ENCODE data around the gene ALG14.

ALG14 gene

GRCh38 chr1:95018602-95019369 is 54.0 kb downstream of the ALG14 start:
- DNase-seq (ENCODE audit: low spot score) (no peak), ATAC-seq (ENCODE audit: low read depth) (peak; percentile 56; the same call in 1 of the 3 replicates)
- Histone ChIP-seq H3K4me3 (ENCODE audit: severe bottlenecking) (no peak overlapping the region), H3K4me1 (ENCODE audit: insufficient read depth, poor library complexity, severe bottlenecking) (peaks cover 21% of the 10 kb centered on the region), H3K9me3 (ENCODE audit: severe bottlenecking) (no peaks in the 10 kb centered on the region), H3K36me3 (ENCODE audit: low read depth) (no peaks in the 10 kb centered on the region), H3K27me3 (ENCODE audit: insufficient read depth, poor library complexity, severe bottlenecking) (no peaks in the 10 kb centered on the region), H3K27ac (ENCODE audit: poor library complexity, severe bottlenecking) (no peak overlapping the region)
- TF ChIP-seq CTCF (IDR thresholded peaks at IDR 0.05; ENCODE audit: poor library complexity, severe bottlenecking) = no peak

GRCh38 chr1:95017775-95018174 is 55.0 kb downstream of the ALG14 start:
- Histone ChIP-seq H3K9me3 (ENCODE audit: severe bottlenecking) (no peaks in the 10 kb centered on the region), H3K4me1 (ENCODE audit: insufficient read depth, poor library complexity, severe bottlenecking) (peaks cover 16% of the 10 kb centered on the region), H3K27me3 (ENCODE audit: insufficient read depth, poor library complexity, severe bottlenecking) (no peaks in the 10 kb centered on the region), H3K27ac (ENCODE audit: poor library complexity, severe bottlenecking) (no peak overlapping the region), H3K4me3 (ENCODE audit: severe bottlenecking) (no peak overlapping the region), H3K36me3 (ENCODE audit: low read depth) (no peaks in the 10 kb centered on the region)
- ATAC-seq (ENCODE audit: low read depth) = no peak
- no peak for TF ChIP-seq CTCF (IDR thresholded peaks at IDR 0.05; ENCODE audit: poor library complexity, severe bottlenecking)
- DNase-seq (ENCODE audit: low spot score) = no peak

GRCh38 chr1:95015076-95015475 is 57.7 kb downstream of the ALG14 start:
- Histone ChIP-seq H3K27ac (ENCODE audit: poor library complexity, severe bottlenecking) (no peak overlapping the region), H3K4me3 (ENCODE audit: severe bottlenecking) (no peak overlapping the region), H3K27me3 (ENCODE audit: insufficient read depth, poor library complexity, severe bottlenecking) (no peaks in the 10 kb centered on the region), H3K4me1 (ENCODE audit: insufficient read depth, poor library complexity, severe bottlenecking) (peaks cover 8% of the 10 kb centered on the region), H3K9me3 (ENCODE audit: severe bottlenecking) (no peaks in the 10 kb centered on the region), H3K36me3 (ENCODE audit: low read depth) (no peaks in the 10 kb centered on the region)
- no peak for DNase-seq (ENCODE audit: low spot score)
- no peak for TF ChIP-seq CTCF (IDR thresholded peaks at IDR 0.05; ENCODE audit: poor library complexity, severe bottlenecking)
- ATAC-seq (ENCODE audit: low read depth) = no peak

GRCh38 chr1:95013950-95014574 is 58.7 kb downstream of the ALG14 start:
- Histone ChIP-seq H3K27me3 (ENCODE audit: insufficient read depth, poor library complexity, severe bottlenecking) (no peaks in the 10 kb centered on the region), H3K36me3 (ENCODE audit: low read depth) (no peaks in the 10 kb centered on the region), H3K9me3 (ENCODE audit: severe bottlenecking) (no peaks in the 10 kb centered on the region), H3K4me3 (ENCODE audit: severe bottlenecking) (no peak overlapping the region), H3K27ac (ENCODE audit: poor library complexity, severe bottlenecking) (no peak overlapping the region), H3K4me1 (ENCODE audit: insufficient read depth, poor library complexity, severe bottlenecking) (peaks cover 8% of the 10 kb centered on the region)
- no peak for DNase-seq (ENCODE audit: low spot score)
- no peak for TF ChIP-seq CTCF (IDR thresholded peaks at IDR 0.05; ENCODE audit: poor library complexity, severe bottlenecking)
- no peak for ATAC-seq (ENCODE audit: low read depth)

- H3K27me3 ChIP-seq (ENCODE audit: insufficient read depth, poor library complexity, severe bottlenecking) = no peaks in the 10 kb centered on the region
- TF ChIP-seq CTCF (IDR thresholded peaks at IDR 0.05; ENCODE audit: poor library complexity, severe bottlenecking) = no peak
- DNase-seq (ENCODE audit: low spot score) = no peak
Measured at GRCh38 chr1:95012389-95012788, 60.4 kb downstream of the ALG14 start.

More at GRCh38 chr1:95012389-95012788, 60.4 kb downstream of the ALG14 start:
- Histone ChIP-seq H3K4me1 (ENCODE audit: insufficient read depth, poor library complexity, severe bottlenecking) (peaks cover 8% of the 10 kb centered on the region), H3K4me3 (ENCODE audit: severe bottlenecking) (no peak overlapping the region), H3K27ac (ENCODE audit: poor library complexity, severe bottlenecking) (no peak overlapping the region), H3K36me3 (ENCODE audit: low read depth) (no peaks in the 10 kb centered on the region), H3K9me3 (ENCODE audit: severe bottlenecking) (no peaks in the 10 kb centered on the region)
- ATAC-seq (ENCODE audit: low read depth) = no peak
